Measurements from ENCODE around the gene GPR45.
"Not testable (repeated sequence)": the region's sequence is repeated elsewhere in the genome, so short reads cannot be mapped to it uniquely, and the experiment has no call there.

GPR45 gene, protein sequence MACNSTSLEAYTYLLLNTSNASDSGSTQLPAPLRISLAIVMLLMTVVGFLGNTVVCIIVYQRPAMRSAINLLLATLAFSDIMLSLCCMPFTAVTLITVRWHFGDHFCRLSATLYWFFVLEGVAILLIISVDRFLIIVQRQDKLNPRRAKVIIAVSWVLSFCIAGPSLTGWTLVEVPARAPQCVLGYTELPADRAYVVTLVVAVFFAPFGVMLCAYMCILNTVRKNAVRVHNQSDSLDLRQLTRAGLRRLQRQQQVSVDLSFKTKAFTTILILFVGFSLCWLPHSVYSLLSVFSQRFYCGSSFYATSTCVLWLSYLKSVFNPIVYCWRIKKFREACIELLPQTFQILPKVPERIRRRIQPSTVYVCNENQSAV

GRCh38 chr2:105241443-105241842 is at the start of gene GPR45:
GPR45 (plus strand) TSS chr2:105241743; CDS start chr2:105241859, 116 bp downstream.
- DNase-seq, result no peak

- DNase-seq, result no peak
Observed at GRCh38 chr2:105194022-105194675, 47.4 kb upstream of the GPR45 start.

GRCh38 chr2:105196651-105197050 is 44.9 kb upstream of the GPR45 start:
- DNase-seq, result no peak

DNA sequence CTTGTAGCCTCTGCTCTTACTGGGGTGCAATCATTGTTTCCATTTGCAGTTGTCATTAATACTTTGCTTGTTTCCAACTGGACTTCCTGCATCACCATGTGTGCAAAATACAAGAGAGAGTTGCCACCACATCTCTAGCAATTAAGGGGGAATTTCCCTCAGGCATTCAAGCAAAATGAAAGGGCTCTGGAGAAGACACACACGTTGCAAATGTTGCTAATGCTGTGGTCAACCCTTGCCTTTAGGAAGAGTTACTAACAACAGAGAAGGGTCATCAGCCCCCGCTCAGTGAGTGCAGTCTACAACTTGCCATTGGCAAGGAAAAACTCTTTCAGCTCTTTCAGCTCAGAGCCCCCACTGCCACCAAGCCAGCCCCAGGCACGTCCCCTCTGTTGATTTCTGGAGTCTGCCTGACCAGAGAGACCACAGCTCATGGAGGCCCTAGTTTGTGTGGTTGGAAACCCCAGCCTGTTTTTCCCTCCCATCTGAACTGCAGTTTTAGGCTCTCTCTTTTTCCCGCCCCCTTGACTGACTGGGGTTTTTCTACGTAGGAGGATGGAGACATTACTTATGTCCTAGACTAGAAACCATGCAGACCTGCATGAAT is 25.9 kb upstream of the GPR45 start:
- DNase-seq, result no peak

GRCh38 chr2:105220604-105221003 is 20.9 kb upstream of the GPR45 start:
- no peak for DNase-seq

- no peak for DNase-seq
Observed at GRCh38 chr2:105224444-105224843, 17.1 kb upstream of the GPR45 start.

DNA sequence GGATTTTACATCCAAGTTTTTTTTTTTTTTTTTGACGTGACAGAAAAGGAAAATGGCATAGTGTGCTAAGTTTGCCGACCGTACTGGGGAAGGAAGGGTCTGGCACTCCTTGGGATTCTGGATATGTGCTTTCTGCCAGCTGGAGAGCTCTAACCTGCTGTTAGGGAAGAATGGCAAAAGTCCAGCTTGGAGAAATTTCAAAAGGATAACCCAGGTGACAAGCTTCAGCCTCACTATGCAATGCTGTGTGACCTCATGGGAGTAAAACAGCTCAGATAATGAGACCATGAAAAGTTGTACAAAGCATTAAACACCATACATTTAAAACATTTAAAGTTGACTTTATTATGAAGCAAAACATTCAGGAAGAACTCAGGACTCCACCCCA is 10.3 kb upstream of the GPR45 start:
- DNase-seq, result no peak

DNA sequence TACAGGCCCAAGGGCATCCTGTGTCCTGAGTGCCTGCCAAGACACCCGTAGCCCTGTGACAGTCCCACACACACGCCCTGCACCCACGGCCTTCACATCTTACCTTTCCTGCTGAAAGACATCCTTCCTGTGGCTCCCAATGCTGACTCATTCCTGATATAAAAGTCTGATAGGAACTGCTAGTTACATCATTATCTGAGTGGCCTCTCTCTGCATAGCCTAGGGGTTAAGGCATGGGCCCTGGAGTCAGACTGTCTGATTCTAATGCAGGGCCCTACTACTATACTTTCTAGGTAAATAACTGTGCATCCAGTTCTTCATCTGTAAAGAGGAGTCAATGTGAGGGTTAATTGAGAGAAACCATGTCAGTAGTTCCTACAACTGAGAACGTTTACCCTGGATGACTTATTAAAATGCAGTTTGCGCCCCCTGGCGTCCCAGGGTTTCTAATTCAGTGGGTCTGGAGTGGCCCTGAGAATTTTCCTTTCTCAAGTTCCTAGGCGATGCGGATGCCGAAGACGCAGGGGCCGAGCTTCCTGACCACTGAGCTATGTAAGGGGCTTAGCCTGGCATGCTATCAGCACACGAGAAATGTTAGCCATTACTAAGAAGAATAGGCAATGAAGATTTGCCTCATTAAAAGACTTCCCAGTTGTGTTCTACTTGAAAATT is 6.0 kb upstream of the GPR45 start:
- DNase-seq, result peak; percentile 59 to 65

DNA sequence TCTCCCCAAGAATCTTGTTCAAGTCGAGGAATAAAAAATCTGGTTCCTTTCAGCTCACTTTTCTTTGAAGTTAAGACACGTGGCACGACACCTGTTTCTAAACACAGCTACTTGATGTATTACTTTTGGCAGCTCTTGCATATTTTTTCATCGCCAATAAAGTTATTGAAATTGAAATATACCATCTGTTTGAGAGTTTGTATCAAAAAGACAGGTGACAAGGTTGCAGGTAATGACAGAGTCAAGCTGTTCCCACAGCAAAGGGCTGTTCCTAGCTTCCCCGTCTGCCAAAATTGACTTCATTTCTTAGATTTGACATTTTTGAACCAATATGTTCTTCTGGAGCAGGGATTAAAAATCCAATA is 5.5 kb upstream of the GPR45 start:
- DNase-seq, result no peak

DNA sequence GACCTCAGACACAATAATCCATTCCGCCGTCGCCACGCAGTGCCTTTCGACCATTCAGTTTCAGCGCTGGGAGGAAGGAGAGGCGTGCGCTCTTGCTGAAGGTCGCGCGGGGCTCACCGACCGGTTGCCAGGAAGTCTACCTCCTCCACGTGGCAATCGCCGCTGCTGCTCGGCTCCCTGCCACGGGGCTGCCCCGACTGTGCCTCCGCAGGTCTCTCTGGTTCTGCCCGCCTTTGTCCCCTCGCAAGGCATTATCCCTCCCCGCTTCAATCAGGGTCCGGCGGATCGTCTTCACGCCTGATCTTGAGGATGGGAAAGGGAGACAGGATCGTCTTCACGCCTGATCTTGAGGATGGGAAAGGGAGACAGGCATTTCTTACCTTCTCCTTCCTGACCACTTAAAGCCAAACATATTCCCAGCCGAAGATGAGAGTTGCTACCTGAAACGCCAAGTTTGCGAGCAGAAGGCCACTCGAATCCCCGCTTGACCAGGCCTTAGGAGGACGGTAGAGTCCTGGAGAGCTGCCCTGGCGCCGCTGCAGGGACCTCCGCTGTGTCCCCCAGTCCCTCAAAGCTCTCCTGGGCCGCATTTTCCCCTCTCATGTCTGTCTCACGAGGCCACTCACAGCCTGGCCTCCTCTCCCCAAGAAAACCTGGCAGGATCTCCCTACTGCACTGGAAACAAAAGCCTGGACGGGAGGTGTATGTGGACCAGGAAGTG is 4.3 kb upstream of the GPR45 start:
- DNase-seq, result no peak

GRCh38 chr2:105238664-105239240 is 2.8 kb upstream of the GPR45 start:
- no peak for DNase-seq

DNA sequence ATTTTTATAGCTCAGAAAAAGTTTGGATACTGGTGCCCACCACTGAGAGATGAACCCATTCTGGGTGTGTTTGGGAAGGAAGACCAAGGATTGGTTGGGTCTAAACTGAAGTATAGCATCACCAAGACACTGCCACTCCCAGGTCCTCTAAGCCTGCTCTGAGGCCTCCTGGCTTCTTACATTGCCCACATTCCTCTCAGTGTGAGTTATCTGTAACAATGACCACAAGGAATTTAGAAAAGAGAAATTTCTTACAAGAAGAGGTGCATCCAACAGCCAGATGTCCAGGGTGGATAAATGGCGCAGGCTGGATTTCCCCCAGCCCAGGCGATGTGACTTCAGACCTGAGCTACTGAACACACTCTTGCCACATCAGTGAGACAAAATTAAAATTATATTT is 1.6 kb upstream of the GPR45 start:
- no peak for DNase-seq

DNA sequence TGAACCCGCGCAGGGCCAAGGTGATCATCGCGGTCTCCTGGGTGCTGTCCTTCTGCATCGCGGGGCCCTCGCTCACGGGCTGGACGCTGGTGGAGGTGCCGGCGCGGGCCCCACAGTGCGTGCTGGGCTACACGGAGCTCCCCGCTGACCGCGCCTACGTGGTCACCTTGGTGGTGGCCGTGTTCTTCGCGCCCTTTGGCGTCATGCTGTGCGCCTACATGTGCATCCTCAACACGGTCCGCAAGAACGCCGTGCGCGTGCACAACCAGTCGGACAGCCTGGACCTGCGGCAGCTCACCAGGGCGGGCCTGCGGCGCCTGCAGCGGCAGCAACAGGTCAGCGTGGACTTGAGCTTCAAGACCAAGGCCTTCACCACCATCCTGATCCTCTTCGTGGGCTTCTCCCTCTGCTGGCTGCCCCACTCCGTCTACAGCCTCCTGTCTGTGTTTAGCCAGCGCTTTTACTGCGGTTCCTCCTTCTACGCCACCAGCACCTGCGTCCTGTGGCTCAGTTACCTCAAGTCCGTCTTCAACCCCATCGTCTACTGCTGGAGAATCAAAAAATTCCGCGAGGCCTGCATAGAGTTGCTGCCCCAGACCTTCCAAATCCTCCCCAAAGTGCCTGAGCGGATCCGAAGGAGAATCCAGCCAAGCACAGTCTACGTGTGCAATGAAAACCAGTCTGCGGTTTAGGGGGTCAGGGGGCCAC is 897 bp downstream of the GPR45 start:
- DNase-seq, result no peak

GRCh38 chr2:105243961-105244360 is 2.4 kb downstream of the GPR45 start:
- DNase-seq, result no peak

DNA sequence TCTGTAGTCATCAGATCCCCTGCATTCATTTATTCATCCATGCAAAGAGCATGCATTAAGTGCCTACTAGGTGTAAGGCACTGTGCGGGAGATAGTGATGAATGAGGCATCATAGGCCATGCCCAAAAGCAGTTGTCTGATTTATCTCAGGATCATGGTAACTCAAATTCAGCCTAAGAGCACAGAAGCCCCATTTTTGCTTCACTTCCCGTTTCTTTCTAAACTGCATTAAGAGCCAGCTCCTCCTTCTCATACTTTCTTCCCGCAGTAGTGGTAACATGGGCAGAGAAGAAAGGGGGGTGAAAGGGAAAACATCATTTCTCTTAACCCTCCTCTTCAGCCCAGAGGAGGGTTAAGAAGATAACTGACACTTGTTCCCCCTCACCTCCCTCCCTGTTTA is 2.9 kb downstream of the GPR45 start:
- no peak for DNase-seq

DNA sequence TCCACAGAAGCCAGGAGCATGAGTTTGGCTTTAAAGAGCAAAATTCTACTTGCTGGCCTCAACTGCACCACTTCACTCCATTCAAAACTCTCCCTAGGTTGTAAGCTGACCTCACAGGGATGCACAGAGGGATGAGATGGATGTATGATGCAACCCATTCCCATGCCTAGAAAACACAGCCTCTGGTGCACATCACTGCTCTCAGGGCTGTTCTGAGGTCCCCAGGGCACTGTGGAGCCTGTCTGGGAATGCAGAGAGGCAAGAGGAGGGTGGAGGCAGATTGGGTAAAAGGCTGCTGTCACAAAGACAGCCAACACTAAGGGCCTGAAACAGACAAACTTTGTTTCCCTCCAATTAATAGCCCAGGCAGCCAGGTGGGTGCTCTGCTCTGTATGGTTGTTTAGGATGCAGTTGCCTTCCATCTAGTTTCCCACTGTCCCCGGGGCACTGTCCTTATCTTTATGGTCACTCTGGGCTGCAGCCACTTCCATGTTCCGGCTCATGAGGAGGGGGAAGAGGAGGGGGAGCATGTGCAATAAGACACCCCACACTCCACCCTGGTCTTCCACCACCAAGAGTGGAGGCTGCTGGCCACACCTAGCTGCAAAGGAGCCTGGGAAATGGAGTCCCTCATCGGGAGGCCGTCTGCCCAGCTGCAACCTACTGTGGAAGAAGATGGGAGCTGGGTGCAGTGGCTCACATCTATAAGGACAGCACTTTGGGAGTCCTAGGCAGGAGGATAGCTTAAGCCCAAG is 7.0 kb downstream of the GPR45 start:
- DNase-seq, result no peak

- DNase-seq, result no peak
Observed at GRCh38 chr2:105249181-105249580, 7.6 kb downstream of the GPR45 start.

DNA sequence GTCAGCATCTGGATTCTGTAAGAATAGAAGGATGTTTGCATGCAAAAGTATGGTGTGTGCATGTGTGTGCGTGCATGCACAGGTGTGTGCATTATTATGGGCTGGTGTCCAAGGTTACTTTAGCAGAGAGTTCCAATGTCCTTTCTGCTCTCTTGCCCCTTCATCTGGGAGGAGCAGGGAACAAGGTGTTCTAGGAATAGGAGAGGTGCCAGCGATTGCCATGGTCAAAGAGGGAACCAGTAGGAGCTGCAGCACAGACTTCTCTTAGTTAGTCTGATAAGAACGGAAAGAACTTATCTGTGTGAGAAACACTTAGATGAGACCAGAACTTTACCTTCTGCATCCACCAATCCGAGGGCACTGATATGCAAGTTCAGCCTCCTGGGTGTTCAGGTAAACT is 8.3 kb downstream of the GPR45 start:
- DNase-seq, result no peak

GRCh38 chr2:105251016-105251648 is 9.6 kb downstream of the GPR45 start:
- not testable (repeated sequence) for DNase-seq

DNA sequence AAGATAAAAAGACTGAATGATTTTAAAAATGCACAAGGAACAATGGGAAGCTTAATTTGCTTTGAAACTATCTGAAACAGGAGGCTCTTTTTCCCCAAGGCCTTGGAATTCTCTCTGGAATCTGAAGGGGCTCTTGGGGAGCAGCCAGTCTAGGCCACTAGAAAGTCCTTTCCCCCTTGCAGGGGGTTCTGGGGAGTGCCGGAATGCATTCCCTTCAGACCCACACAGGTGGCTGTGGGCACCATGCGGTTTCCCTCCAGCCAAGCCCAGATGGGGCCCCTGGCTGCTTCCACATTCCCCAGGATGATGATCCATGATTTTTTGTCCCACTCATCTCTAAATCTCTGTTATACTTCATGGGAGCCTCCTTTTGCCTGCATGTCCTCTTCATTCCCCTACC is 10.7 kb downstream of the GPR45 start:
- DNase-seq, result no peak

All from stimulated activated CD4-positive, alpha-beta T cell treated with anti-CD3 and anti-CD28 coated beads, Interleukin-2, amount 100 ng/mL, for 48 hours (primary cell).